HG03135 (cell line): ENCODE results near the gene CD99.
"Not testable (repeated sequence)": the region's sequence is repeated elsewhere in the genome, so short reads cannot be mapped to it uniquely, and the experiment has no call there.

Source experiments
- ATAC-seq: cut with Tn5 transposase; IDR thresholded peaks from one replicate; pipeline ENCODE4 v1.9.1; 2021; ENCODE audit warnings: mild to moderate bottlenecking, moderate library complexity; ENCODE audit not compliant: unreplicated experiment

CD99 gene

DNA sequence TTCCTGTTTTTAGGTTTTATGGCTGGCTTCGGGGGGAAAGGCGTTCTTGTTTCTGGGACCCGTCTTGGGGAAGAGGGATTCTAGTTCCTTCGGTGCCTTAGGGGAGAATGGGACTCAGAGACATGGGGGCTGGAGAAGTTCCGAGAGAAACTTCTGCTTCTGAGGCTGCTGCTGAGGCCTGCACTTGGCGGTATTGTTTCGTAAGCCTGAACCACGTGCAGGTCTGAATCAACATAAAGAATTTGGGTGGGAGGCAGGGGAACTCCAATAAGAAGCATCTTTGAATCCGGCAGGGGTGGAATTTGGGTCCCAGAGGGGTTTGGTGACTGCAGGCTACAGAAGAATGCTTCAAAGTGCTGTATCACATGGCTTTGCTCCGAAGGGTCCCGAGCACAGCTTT, 75.8 kb downstream of the CD99 start:
- no peak for ATAC-seq

DNA sequence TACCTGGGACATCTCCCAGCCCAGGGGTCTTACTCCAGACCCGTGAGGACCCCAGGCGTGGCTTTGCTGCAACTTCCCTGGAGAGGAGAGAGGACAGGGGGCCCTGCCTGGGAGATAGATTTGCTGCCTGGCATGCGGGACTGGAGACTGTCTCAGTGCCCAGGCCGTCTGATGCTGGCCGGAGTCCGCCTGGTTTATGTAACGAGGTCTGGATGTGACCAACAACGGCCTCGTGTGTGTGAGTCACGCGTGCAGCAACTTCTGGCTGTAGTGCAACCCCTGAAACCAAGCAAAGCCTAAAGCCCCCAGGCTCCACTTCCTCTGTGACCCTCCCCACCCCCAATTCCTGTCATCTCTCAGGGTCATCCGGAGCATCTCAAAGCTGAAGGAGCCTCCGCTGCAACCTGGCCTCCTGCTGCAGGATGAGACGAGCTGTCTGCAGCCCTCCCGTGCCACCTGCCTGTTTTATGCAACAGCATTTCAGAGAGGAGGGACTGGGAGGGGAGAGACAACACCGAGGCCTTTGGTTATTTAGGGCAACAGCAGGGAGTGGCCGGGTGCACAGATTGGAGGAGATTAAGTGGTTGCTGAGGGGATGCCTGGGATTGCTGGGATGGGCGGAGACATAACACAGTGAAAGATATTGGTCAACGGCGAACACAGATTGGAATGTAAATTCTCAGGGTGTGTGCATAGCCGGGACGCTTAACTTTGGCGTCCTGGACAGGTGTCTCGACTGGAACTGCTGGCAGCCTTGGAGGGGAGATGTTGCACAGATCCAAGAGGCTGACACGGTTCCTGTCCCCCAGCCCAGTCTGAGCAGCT, 76.7 kb downstream of the CD99 start:
- ATAC-seq, result no peak

DNA sequence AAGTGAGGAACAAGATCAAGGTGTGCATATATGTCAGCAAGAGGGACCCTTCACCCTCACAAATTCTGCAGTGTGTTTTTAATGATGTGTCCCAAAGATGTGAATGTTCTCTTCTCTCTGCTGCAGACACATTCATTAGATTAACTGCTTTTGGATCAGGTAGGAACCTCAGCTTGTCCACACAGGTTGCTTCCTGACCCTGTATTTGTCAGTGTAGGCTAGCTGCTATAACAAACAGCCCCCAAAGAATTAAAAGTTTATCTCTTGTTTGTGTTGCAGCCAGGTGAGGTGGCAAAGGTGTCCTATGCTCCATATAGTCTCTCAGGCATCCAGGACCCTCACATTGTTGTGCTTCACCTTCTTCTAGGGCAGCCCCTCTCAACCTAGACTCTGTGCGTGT, 78.5 kb downstream of the CD99 start:
- ATAC-seq, result no peak

DNA sequence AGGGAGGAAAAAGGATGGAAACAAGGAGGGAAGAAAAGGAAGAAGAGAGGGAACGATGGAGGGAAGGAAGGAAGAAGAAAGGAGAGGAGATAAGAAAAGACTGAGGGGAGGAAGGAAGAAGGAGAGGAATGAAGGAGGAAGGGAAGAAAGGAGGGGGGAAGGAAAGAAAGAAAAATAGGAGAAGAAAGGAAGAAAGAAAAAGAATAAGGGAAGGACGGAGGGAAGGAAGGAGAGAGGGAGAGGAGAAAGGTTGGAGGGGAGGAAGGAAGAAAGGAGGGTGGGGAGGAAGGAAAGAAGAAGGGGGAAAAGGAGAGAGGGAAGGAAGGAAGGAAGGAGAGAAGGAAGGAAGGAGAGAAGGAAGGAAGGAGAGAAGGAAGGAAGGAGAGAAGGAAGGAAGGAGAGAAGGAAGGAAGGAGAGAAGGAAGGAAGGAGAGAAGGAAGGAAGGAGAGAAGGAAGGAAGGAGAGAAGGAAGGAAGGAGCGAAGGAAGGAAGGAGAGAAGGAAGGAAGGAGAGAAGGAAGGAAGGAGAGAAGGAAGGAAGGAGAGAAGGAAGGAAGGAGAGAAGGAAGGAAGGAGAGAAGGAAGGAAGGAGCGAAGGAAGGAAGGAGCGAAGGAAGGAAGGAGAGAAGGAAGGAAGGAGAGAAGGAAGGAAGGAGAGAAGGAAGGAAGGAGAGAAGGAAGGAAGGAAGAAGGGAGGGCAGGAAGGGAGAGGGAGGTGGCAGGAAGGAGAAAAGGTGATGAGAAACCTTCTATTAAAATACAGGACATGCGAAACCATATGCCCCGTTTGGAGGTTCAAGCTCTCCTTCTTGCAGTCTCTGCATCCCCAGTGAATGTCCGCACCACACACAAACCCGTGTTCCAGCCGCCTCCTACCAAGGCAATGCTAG, 82.3 kb downstream of the CD99 start:
- not testable (repeated sequence) for ATAC-seq

GRCh38 chrX:2774057-2774456, 83.0 kb downstream of the CD99 start:
- no peak for ATAC-seq

- ATAC-seq, result no peak
These were observed 83.7 kb downstream of the CD99 start for GRCh38 chrX:2774776-2775175.

DNA sequence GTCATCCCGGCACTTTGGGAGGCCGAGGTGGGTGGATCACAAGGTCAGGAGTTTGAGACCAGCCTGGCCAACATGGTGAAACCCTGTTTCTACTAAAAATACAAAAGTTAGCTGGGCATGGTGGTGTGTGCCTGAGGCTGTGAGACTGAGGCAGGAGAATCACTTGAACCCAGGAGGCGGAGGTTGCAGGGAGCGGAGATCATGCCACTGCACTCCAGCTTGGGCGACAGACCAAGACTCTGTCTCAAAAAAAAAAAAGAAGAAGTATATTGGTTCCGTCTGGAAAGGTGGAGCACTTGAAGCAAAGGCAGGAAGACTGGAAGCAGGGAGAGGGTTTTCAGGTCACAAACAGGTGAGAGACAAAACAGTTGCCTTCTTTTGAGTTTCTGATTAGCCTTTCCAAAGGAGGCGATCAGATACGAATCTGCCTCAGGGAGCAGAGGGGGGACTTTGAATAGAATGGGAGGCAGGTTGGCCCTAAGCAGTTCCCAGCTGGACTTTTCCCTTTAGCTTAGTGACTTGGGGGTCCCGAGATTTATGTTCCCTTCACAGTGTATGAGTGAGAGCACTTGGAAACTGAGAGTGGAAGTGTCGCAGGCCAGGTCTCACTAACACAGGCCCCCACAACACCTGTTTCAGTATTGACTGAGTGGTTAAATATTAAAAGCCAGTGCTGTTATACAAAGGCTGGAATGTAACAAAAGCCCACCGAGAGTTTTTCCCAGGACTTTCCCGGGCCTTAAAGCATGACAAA, 89.6 kb downstream of the CD99 start:
- ATAC-seq, result not testable (repeated sequence)

GRCh38 chrX:2781226-2781571, 90.1 kb downstream of the CD99 start:
- no peak for ATAC-seq

GRCh38 chrX:2781698-2782097, 90.6 kb downstream of the CD99 start:
- no peak for ATAC-seq

DNA sequence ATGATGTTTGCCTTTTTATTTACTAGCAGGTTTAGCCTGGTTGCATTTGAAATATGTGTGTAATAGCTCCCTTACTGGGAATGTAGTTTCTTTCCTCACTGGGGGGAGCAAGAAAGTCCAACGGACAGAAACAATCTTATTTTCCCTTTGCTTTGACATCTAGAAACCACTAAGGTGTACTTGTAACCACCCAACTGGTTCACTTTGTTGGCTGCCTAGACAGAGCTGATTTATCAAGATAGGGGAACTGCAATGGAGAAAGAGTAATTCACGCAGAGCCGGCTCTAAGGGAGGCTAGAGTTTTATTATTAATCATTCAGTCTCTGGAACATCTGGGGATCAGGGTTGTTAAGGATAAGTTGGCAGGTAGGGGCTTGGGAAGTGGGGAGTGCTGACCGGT, 91.1 kb downstream of the CD99 start:
- ATAC-seq, result no peak

GRCh38 chrX:2782778-2783177, 91.7 kb downstream of the CD99 start:
- ATAC-seq, result no peak

DNA sequence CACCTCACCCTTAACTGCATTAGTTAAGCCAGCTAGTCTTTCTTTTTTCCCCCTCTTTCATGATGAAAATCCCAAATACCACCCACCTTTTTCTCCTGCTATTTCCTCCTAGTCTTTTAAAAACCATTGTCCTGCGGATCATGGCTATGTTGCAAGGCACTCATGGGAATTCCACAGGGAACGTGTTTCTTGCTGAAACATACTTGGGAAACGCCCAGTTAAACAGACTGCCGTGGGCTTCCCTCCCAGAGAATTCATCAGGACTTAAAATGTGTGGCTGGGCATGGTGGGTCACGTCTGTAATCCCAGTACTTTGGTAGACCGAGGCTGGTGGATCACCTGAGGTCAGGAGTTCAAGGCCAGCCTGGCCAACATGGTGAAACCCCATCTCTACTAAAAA, 92.9 kb downstream of the CD99 start:
- ATAC-seq, result no peak

GRCh38 chrX:2785538-2785937, 94.4 kb downstream of the CD99 start:
- ATAC-seq, result no peak

DNA sequence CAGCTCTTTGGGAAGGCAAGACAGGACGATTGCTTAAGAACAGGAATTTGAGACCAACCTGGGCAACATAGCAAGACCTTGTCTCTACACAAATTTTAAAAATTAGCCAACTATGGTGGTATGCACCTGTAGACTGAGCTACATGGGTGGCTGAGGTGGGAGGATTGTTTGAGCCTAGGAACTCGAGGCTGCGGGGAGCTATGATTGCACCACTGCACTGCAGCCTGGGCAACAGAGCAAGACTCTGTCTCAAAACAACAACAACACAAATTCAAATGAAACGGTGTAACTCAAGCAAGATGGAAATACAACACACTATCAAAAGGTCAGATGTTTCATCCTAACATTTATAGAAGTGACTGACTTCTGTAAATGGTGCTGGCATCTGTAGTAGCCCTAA, 97.9 kb downstream of the CD99 start:
- no peak for ATAC-seq

- no peak for ATAC-seq
These were observed 98.5 kb downstream of the CD99 start for GRCh38 chrX:2789569-2789968.
